GM18526 (cell line): Measurements from ENCODE around the gene SEMA5A.

Source experiments
- POLR2A ChIP-seq: IDR thresholded peaks from 3 replicates; pipeline ENCODE4 v1.6.1; 2011; ENCODE audit not compliant: insufficient read length; ENCODE audit errors: extremely low read depth

Gene SEMA5A

DNA sequence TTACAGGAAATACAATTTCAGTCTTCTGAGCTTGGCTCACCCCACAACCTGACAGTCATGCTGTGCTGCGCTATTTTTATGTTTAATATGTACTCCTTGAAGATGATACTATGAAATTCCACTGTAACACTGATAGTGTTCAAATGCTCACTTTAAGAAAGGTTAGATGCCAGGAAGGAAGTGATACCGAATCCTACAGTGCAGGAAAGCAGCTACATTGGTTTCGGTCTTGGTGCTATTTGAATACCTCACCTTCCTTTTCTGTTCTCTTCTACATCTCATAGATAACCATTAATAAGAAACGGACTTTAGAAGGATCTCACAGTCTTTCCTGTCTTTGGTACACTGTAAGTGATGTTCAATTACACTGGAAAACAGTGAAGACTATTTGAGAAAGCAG lies 117.6 kb downstream of the SEMA5A start:
- TF ChIP-seq POLR2A, result no peak

DNA sequence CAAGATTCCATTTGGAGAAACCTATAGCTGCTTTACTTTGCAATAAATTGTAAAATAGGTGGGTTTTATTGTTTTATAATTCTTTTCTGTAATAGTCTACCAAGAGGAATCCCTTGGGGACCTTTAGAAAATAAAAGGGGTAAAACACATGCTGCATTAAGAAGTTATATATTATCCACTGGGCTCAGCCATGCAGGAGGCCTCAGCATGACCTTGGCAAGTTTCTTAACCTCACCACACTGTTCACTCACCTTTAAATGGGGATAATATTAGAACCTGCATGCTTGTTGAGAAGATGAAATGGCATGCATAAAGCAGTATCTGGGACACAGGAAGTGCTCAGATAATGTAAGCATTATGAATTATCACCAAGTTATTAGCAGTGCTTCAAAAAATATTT lies 120.2 kb downstream of the SEMA5A start:
- no peak for TF ChIP-seq POLR2A

DNA sequence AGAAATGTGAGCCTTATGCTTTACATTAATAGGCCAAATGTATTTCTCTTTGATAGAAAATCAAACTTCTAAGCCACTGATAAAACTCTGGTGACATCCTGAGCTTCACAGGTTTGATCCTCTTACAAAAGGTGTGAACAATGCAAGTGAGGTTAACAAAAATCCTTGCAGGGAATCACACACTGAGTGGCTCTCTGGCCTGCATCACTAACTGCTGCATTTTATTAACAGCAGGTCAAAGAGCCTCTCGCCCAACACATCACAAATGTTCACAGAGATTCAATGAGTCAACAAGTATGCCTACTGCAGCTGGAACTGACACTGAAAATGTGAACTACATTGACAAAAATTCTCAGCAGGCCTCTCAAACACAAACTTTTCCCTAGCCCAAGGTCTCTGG lies 122.3 kb downstream of the SEMA5A start:
- no peak for TF ChIP-seq POLR2A

DNA sequence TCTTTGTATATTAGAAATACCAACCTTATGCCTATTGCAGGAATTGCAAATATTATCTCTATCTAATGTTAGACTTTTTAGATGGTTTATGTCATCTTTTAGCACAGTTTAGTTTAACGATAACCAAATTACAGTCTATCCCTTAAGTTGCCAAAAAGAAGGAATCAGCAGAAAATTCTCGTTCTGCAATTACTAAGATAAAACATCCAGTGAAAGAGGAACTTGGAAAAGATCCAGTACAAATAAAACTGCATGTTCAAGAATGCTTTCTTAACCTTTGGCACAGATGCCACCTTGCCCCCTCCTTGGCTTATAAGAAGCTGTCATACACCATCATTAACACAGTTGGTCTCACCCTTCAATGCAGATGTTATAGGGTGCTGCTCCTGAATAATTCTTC lies 124.0 kb downstream of the SEMA5A start:
- TF ChIP-seq POLR2A, result no peak

DNA sequence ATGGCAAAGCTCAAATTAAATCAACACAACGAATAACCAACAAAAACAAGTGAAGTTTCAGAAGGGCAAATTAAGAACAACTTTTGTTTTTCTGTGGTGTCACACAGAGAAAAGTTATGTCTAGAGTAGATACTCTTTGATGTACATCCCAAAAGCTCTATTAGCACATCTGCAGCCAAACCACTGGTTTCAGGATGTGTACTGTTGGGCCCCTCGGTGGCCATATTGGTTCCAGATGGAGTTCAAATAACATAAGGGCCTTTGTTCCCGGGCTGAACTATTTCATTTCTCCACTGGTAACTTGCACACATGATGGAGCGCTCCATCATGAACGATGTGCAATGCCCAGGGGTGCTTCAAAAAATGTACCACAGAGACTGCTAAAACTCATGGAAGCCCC lies 126.1 kb downstream of the SEMA5A start:
- no peak for TF ChIP-seq POLR2A

DNA sequence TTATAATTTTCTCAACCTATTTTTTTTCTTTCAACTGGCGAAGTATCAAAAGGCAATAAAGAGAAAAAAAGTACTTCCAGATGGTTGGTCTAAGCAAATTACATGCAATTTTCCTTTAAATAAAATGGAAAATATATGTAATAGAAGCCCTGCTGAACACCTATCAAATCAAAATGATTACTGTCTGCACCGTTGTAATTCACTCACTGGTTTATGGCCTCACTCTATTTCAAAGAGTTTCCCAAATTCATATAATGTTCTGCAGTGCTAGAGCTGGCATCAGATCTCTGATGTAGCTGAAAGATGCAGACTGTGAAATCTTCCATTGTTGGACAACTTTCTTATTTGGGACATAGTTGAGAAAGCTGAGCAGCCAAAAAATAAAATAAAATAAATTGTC lies 130.3 kb downstream of the SEMA5A start:
- no peak for TF ChIP-seq POLR2A

DNA sequence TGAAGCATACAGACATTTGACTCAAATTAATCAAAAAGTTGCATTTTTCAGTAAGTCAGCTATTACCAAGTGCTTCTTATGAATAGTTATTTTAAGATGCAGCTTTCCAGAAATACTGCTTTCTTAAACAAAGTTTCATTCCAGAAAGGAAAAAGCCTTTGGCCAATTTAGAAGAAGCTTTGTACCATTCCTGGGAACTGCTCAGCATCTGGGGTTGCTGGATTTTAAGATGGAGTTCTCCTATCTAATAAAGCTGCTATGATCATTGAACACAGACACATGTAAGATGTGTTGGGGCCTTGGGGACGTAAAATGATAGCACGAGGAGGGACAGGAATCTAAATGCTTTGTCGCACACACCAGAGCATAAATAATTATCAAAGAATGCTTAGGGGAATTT lies 130.8 kb downstream of the SEMA5A start:
- TF ChIP-seq POLR2A, result no peak

DNA sequence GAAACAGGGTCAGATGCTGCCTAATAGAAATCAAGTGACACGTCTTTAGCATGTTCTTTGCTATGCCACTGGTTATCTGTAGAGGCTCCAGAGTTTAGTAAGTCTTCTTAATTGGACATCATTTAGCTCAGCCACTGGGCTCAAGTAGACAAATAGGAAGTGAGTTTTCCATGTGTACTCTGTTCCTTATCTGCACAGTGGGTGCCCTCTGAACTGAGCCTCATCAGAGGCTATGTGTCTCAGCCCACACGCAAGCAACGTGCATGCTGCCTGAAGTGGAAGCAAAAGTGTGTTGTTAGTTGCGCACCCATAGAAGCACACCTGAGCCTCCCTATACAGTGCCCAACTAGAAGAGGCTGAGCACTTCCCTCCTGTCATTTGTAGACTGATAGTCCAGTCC lies 134.7 kb downstream of the SEMA5A start:
- TF ChIP-seq POLR2A, result no peak

DNA sequence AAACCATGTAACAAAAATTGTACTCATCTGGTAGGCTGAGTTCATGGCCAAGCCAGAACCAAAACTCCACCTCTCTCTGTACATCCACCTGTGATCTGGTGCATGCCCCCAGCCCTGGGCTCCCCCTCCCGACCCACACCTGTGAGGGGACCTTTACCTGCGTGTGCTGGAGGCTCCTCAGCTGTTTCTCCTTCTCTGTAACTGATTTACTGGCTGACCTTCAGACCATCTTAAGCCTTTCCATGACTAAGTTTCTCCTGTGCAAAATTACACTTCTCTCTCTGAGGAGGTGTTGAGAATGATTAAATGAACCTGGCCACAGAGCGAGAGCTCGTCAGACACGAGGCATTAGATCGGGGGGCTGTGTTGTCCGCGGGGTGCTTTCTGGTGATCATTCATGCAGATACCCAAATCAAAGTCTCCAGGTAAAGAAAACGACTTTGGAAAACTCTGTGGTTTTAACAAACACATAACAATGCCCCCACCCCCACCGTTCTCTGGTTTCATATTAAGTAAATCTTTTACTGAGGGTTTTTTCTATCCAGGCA lies 136.4 kb downstream of the SEMA5A start:
- TF ChIP-seq POLR2A, result no peak

DNA sequence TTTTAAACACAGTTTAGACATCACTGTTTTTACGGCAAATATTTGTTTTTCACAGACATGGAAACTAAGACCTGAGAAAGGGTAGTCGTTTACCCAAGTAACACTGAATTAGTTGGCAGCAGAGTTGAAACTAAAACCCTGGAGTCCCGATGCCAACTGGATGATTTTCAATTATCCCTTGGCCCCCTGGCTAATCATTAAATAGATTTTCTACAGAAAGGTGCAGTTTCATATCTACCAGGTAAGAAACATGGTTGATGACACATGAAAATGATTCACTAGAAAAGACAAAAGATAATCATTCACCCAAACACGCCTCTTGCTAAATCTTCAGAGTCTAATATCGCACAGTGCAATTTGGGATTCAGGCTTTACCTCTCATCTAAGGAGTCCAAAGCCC lies 136.9 kb downstream of the SEMA5A start:
- TF ChIP-seq POLR2A, result no peak

DNA sequence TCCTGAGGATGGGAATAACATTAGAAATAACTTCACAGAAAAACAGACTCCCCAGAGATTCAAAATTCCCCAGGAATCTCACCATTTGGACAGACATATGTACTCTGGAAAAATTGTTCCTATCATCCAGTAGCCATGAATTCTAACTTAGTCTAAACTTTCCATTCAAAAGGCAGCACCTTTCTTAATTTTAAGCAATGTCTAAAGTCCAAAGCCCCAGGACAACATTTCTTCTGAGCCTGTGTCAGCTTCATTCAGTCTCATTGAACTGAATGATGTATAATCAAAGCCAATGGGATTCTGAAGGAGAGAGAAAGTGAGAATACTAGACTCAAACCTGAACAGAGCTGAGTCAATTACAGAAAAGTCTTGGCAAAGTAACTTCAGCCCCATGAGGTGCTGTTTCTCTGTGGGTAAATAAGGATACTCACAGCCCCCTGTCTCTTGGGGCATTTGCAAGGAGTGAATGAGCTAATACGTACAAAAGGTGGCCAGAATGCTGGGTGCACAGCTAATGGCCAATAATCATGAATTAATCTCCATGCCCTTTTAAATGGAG lies 140.6 kb downstream of the SEMA5A start:
- TF ChIP-seq POLR2A, result no peak

DNA sequence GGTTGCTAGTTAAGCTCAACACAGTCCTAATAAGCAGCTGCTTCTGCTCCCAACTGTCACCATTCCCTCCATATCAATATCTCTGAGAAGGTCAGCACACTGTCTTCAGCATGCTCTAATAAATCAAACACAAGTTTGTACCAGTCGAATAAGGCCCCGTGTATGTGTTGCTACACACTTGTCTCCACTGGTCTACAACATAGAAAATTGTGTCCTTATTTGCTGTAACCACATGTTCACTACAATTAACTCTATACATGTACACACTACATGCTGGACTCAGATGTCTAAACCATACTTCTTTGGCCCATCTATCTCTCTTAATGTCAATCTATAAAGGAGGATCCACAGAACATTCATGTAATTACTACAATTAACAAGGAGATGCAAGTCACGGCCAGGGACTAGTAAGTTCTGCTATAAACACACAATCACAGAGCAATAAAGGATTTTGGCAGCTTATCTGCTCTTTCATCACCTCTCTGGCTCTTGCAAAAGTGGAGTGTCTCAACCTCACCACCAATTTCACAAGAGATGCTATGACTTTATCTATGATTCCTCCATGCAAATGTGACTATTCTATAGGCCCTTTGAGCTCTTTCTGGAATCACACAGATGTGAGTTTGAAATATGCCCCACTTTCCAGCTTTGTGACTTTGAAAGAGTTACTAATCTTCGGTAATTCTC lies 143.9 kb downstream of the SEMA5A start:
- no peak for TF ChIP-seq POLR2A

DNA sequence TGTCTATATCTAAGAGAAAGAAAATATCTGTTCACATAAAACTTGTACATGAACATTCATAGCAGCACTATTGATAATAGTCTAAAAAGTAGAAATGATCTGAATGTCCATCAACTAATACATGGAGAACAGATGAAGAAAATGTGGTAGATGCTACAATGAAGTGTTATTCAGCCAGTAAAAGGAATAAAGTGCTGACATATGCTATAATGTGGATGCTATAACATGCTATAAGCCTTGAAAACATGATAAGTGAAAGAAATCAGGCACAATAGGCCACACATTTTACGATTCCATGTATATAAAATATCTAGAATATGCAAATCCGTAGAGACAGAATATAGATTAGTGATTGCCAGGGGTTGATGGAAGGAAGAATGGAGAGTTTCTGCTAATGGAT lies 146.8 kb downstream of the SEMA5A start:
- no peak for TF ChIP-seq POLR2A

DNA sequence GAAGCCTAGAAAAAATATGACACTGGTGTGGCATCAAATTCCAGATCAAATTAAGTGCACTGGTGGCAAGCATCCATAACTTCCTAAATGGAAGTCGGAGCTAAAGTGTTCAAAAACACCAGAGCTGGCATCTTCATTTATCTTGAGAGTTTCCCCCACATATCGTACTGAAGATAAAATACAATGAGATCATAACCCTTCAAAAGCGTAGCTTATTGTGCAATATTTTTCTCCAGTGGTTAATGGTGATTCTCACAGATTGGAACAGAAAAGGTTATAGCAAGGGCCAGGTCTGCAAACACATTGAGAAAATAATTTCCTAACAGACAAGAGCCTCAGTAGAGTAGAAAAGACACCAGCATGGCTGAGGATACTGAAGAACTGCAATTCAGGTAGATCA lies 147.6 kb downstream of the SEMA5A start:
- no peak for TF ChIP-seq POLR2A

DNA sequence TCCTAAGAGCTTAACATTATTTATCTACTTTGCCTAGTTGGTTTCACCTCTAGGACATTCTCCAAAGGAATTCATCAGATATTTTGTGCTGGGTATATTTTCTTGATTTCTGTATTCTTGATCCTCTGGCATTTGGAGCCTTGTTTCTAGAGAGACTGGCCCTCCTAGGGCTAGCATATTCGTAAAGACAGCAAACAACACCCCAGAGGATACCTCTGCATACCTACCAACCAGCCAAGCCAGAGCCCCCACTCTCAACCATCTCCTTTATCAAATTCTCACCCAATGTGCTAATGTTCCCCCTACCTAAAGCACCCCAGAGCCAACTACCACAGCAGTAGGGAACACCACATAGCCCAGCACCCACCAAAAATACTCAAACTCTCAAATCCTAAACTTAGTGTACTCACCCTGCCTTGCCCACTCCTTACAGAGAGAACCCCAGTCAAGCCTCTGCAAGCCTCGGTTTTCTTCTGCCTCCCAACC lies 149.5 kb downstream of the SEMA5A start:
- TF ChIP-seq POLR2A, result no peak

DNA sequence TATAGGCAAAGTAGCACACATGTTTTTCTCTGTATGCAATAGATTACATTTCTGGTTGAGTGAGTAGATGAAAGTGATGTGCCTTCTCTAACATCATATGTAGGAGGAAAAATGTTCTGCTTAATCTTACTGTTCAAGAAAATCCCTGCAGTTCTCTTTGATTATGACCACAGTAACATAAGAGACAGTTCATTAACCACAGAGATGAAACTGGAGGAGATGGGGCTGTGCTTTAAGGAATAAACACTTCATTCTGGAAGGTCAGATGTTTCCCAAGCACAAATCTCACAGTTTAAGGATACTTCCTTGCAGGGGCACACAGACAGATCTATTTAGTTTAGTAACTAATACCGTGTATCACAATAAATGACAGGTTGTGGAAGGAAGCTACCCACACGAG lies 150.2 kb downstream of the SEMA5A start:
- TF ChIP-seq POLR2A, result no peak

DNA sequence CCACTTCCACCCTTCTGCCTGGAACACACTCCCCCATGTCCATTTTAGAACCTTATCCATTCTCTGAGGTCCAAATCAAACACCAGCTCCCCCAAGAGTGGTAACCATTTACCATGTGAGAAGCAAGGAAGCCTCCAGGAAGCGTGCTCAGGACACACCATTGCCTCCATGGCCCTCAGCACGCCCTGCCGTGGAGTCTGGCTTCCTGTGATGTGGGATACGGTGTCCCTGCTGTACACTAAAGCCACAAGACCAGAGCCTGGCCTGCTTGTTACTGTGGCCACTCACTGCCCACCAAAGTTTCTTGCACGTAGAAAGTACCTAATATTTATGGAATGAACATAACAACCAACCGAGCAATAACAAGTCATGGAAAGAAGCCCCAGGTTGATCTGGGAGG lies 151.7 kb downstream of the SEMA5A start:
- no peak for TF ChIP-seq POLR2A
